ENCODE results near the gene OLFML1.

OLFML1 gene

GRCh38 chr11:7551571-7551970 is 66.3 kb downstream of the OLFML1 start:
- Histone ChIP-seq H3K4me3 (ENCODE audit: low read depth, low read length) (no peak overlapping the region), H3K36me3 (no peaks in the 10 kb centered on the region)

DNA sequence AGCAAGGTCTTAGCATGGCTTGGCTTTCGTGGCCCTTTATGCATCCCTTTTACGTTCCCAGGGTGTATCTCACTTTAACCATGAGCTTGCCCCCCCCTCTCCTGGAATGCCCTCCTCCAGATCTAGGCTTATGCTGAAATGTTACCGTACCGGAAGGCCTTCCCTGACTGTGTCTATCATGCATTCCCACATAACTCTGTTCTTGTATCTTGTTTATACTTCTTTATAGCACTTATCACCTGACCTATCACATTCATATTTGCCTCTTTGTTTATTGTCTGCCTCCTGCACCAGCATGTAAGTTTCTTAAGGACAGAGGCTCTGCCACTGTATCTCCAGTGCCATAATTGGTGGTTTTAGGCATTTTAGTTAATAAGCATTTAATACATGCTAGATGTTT is 67.4 kb downstream of the OLFML1 start:
- TF ChIP-seq, protein P1, sequence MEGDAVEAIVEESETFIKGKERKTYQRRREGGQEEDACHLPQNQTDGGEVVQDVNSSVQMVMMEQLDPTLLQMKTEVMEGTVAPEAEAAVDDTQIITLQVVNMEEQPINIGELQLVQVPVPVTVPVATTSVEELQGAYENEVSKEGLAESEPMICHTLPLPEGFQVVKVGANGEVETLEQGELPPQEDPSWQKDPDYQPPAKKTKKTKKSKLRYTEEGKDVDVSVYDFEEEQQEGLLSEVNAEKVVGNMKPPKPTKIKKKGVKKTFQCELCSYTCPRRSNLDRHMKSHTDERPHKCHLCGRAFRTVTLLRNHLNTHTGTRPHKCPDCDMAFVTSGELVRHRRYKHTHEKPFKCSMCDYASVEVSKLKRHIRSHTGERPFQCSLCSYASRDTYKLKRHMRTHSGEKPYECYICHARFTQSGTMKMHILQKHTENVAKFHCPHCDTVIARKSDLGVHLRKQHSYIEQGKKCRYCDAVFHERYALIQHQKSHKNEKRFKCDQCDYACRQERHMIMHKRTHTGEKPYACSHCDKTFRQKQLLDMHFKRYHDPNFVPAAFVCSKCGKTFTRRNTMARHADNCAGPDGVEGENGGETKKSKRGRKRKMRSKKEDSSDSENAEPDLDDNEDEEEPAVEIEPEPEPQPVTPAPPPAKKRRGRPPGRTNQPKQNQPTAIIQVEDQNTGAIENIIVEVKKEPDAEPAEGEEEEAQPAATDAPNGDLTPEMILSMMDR (IDR thresholded peaks at IDR 0.05; ENCODE audit: low read depth, low read length): no peak
- no peak for DNase-seq
- H3K27ac ChIP-seq: no peak overlapping the region
- H3K9me3 ChIP-seq (ENCODE audit: severe bottlenecking): no peaks in the 10 kb centered on the region
- H3K36me3 ChIP-seq: no peaks in the 10 kb centered on the region
- H3K27me3 ChIP-seq (ENCODE audit: insufficient read depth, low read depth, severe bottlenecking): no peaks in the 10 kb centered on the region
- no peak overlapping the region for H3K4me3 ChIP-seq (ENCODE audit: low read depth, low read length)

More at GRCh38 chr11:7551571-7551970, 66.3 kb downstream of the OLFML1 start:
- TF ChIP-seq, protein P1 (IDR thresholded peaks at IDR 0.05; ENCODE audit: low read depth, low read length): no peak
- Histone ChIP-seq H3K27me3 (ENCODE audit: insufficient read depth, low read depth, severe bottlenecking) (no peaks in the 10 kb centered on the region), H3K9me3 (ENCODE audit: severe bottlenecking) (no peaks in the 10 kb centered on the region), H3K27ac (no peak overlapping the region)
- no peak for DNase-seq

DNA sequence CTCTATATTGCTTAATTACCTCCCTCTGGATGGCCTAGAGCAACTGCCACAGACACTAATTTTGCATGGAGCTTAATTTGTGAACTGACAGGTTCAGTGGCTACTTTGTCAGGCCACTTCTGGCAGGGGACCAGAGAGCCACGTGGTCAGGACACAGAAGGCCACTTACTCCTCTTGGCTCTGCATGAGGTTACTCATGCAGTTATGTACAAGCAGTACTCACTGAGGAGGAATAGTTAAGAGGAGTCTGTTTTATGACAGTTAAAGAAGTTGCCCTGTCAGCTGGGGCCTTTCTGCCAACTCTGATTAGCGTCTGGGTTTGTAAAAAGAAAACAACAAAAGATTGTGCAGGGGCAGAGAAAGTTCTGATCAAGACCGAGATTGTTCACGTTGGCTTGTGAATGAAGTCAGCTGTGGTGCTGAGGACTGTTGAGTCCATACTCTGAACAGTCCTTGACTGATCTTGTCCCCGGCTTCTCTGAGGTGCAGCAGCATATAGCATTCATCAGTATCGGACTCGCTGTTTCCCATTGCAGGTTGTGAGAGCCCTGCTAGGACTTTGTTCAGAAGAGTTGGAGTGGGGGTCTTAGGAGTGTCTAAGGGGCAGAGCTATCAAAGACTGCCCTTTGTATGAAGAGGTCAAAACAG is 69.9 kb downstream of the OLFML1 start:
- no peak overlapping the region for H3K4me3 ChIP-seq (ENCODE audit: low read depth, low read length)
- TF ChIP-seq, protein P1 (IDR thresholded peaks at IDR 0.05; ENCODE audit: low read depth, low read length): no peak
- H3K36me3 ChIP-seq: no peaks in the 10 kb centered on the region
- H3K9me3 ChIP-seq (ENCODE audit: severe bottlenecking): no peaks in the 10 kb centered on the region
- H3K27ac ChIP-seq: no peak overlapping the region
- H3K27me3 ChIP-seq (ENCODE audit: insufficient read depth, low read depth, severe bottlenecking): no peaks in the 10 kb centered on the region
- DNase-seq: no peak

DNA sequence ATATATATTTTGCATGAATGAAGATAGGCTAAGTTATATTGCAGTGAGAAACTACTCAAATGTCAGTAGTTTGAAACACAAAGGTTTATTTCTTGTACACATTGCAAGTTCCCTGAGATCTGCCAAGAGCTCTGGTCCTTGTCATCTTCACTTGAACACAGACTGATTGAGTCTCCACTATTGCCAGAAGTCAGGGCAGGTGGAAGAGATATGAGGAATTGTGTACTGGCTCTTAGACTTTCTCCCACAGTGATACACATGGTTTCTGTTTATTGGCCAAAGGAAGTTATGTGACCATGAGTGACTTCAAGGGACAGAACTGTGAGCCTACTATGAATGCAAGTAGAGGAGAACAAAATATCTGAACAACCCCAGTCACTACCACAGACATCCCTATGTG is 72.7 kb downstream of the OLFML1 start:
- H3K9me3 ChIP-seq (ENCODE audit: severe bottlenecking): no peaks in the 10 kb centered on the region
- TF ChIP-seq, protein P1 (IDR thresholded peaks at IDR 0.05; ENCODE audit: low read depth, low read length): no peak
- no peaks in the 10 kb centered on the region for H3K36me3 ChIP-seq

DNA sequence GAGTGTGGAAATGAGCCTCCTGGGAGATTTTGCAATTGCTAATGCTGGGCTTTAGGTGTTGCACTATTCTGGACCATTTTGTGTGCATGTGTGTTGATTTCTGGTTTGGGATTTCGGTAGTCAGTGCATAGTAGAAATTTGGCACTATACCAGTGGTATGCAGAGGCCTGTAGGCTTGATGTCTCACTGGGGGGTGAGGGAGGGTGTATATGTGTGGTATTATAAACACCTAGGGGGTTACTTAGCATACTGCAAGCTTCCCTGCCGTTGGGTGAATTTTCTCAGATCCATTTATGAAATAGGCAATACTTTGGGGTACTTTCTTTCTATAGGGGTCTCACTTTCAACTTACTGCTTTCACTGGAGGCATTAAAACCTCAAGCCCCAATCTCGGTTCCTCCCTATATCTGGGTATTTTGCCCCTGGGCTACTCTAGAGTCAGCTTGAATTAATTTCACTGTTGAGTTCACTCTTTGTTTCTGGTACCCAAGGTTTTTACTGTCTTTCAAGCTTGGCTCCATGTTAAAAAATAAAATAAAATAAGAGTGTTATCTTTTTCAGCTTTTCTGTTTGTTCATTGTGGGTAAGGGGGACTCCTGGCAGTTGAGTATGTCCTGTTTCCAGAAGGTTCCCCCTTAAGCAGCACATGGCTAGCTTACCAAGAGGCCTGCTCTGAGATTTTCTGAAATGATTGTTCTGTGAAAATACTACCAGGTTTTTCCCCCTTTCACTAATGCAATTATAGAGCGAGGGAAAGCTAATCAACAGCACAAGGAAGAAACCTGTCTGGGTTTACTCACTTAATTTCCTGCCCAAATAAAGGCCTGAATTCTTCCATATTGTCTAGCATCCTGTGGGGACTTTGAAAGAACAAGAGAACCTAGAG is 74.3 kb downstream of the OLFML1 start:
- TF ChIP-seq, protein P1 (IDR thresholded peaks at IDR 0.05; ENCODE audit: low read depth, low read length): no peak
- Histone ChIP-seq H3K36me3 (no peaks in the 10 kb centered on the region), H3K4me3 (ENCODE audit: low read depth, low read length) (no peak overlapping the region), H3K27ac (no peak overlapping the region), H3K9me3 (ENCODE audit: severe bottlenecking) (no peaks in the 10 kb centered on the region), H3K27me3 (ENCODE audit: insufficient read depth, low read depth, severe bottlenecking) (no peaks in the 10 kb centered on the region)
- DNase-seq: no peak

More for the DNA sequence above, 72.7 kb downstream of the OLFML1 start:
- DNase-seq: no peak
- H3K27ac ChIP-seq: no peak overlapping the region
- no peak overlapping the region for H3K4me3 ChIP-seq (ENCODE audit: low read depth, low read length)
- H3K27me3 ChIP-seq (ENCODE audit: insufficient read depth, low read depth, severe bottlenecking): no peaks in the 10 kb centered on the region

Measured in WERI-Rb-1 (cell line).